SK-N-SH treated with all-trans-retinoic acid at 6 μM for 48 hours (cell line): ENCODE data around the gene KIF14.

Source experiments
- ARNTL ChIP-seq: fragments of 450-650 bp; formaldehyde crosslinking; IDR thresholded peaks from 2 replicates; pipeline ENCODE4 v1.5.0; 2020; ENCODE audit warnings: low read depth, mild to moderate bottlenecking, moderate library complexity, borderline replicate concordance
- BACH2 ChIP-seq: fragments of 250-450 bp; sonication (Bioruptor Pico); IDR thresholded peaks from 2 replicates; pipeline ENCODE4 v1.9.0; 2021; ENCODE audit warnings: mild to moderate bottlenecking, borderline replicate concordance
- CSDC2 ChIP-seq: fragments of 250-450 bp; sonication (Bioruptor Pico); IDR thresholded peaks from 2 replicates; pipeline ENCODE4 v1.5.0; 2020; ENCODE audit warnings: mild to moderate bottlenecking, moderate library complexity
- ISL1 ChIP-seq: fragments of 250-450 bp; sonication (Bioruptor Pico); IDR thresholded peaks from 2 replicates; pipeline ENCODE4 v2.1.2; 2022; ENCODE audit warnings: mild to moderate bottlenecking, moderate library complexity
- PPARA ChIP-seq: fragments of 250-450 bp; sonication (Bioruptor Pico); IDR thresholded peaks from 2 replicates; pipeline ENCODE4 v1.5.0; 2020; ENCODE audit warnings: mild to moderate bottlenecking, borderline replicate concordance
- SNAI2 ChIP-seq: fragments of 250-450 bp; sonication (Bioruptor Pico); IDR thresholded peaks from 2 replicates; pipeline ENCODE4 v1.5.0; 2020; ENCODE audit warnings: mild to moderate bottlenecking, moderate library complexity
- TCF4 ChIP-seq: fragments of 250-450 bp; sonication (Bioruptor Pico); IDR thresholded peaks from 2 replicates; pipeline ENCODE4 v1.8.0; 2021; ENCODE audit warnings: mild to moderate bottlenecking, moderate library complexity, borderline replicate concordance
- TOX ChIP-seq: fragments of 250-450 bp; sonication (Bioruptor Pico); IDR thresholded peaks from 2 replicates; pipeline ENCODE4 v1.8.0; 2021; ENCODE audit warnings: mild to moderate bottlenecking, moderate library complexity, borderline replicate concordance
- ZC3H10 ChIP-seq: fragments of 250-450 bp; sonication (Bioruptor Pico); IDR thresholded peaks from 2 replicates; pipeline ENCODE4 v1.5.1; 2021; ENCODE audit warnings: mild to moderate bottlenecking, moderate library complexity
- ZFP3 ChIP-seq: fragments of 250-450 bp; sonication (Bioruptor Pico); IDR thresholded peaks from 2 replicates; pipeline ENCODE4 v1.5.0; 2020; ENCODE audit warnings: mild to moderate bottlenecking, moderate library complexity
- TF ChIP-seq, protein P1 (sequence below): fragments of 250-450 bp; sonication (Bioruptor Pico); IDR thresholded peaks from 2 replicates; pipeline ENCODE4 v1.8.0; 2020; ENCODE audit warnings: mild to moderate bottlenecking, moderate library complexity, borderline replicate concordance
- TF ChIP-seq, protein P2 (sequence below): fragments of 250-450 bp; sonication (Bioruptor Pico); IDR thresholded peaks from 2 replicates; pipeline ENCODE4 v1.5.1; 2020; ENCODE audit warnings: low read depth, mild to moderate bottlenecking, moderate library complexity
- TF ChIP-seq, protein P3 (sequence below): fragments of 250-450 bp; sonication (Bioruptor Pico); IDR thresholded peaks from 2 replicates; pipeline ENCODE4 v1.5.0; 2020; ENCODE audit warnings: mild to moderate bottlenecking, moderate library complexity
- TF ChIP-seq, protein P4 (sequence below): fragments of 250-450 bp; sonication (Bioruptor Pico); IDR thresholded peaks from 2 replicates; pipeline ENCODE4 v1.5.1; 2021; ENCODE audit warnings: mild to moderate bottlenecking, moderate library complexity

DNA sequence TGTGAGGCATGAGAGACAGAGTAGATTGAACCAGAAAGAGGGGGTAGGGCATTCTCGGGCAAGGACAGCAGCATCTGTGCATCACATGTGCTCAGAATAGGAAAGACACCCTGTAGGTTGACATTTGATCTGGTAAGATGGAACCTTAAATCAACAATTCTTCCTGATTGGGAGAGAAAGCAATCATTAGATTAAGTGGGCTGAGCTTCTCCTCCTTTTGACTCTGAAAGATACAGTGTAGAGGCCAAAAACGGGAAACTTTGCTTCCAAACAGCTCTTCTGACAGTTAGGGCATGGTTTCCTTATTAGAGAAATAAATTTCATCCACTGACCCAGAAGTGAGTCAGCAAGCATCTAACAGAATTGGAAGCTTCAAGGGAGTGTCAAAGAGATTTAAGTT is 9.7 kb downstream of the KIF14 start:
- TF ChIP-seq, protein P1, sequence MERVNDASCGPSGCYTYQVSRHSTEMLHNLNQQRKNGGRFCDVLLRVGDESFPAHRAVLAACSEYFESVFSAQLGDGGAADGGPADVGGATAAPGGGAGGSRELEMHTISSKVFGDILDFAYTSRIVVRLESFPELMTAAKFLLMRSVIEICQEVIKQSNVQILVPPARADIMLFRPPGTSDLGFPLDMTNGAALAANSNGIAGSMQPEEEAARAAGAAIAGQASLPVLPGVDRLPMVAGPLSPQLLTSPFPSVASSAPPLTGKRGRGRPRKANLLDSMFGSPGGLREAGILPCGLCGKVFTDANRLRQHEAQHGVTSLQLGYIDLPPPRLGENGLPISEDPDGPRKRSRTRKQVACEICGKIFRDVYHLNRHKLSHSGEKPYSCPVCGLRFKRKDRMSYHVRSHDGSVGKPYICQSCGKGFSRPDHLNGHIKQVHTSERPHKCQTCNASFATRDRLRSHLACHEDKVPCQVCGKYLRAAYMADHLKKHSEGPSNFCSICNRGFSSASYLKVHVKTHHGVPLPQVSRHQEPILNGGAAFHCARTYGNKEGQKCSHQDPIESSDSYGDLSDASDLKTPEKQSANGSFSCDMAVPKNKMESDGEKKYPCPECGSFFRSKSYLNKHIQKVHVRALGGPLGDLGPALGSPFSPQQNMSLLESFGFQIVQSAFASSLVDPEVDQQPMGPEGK: no peak
- TF ChIP-seq, protein P2, sequence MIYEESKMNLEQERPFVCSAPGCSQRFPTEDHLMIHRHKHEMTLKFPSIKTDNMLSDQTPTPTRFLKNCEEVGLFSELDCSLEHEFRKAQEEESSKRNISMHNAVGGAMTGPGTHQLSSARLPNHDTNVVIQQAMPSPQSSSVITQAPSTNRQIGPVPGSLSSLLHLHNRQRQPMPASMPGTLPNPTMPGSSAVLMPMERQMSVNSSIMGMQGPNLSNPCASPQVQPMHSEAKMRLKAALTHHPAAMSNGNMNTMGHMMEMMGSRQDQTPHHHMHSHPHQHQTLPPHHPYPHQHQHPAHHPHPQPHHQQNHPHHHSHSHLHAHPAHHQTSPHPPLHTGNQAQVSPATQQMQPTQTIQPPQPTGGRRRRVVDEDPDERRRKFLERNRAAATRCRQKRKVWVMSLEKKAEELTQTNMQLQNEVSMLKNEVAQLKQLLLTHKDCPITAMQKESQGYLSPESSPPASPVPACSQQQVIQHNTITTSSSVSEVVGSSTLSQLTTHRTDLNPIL: no peak
- TF ChIP-seq PPARA (CRISPR knock-in tag): no peak
- TF ChIP-seq ZFP3 (CRISPR knock-in tag): no peak
- no peak for TF ChIP-seq TOX (CRISPR knock-in tag)
- TF ChIP-seq ARNTL: no peak
- no peak for TF ChIP-seq BACH2 (CRISPR knock-in tag)
- no peak for TF ChIP-seq CSDC2 (CRISPR knock-in tag)
- no peak for TF ChIP-seq TCF4
- TF ChIP-seq ZC3H10 (CRISPR knock-in tag): no peak
- no peak for TF ChIP-seq ISL1 (CRISPR knock-in tag)
- TF ChIP-seq, protein P3, sequence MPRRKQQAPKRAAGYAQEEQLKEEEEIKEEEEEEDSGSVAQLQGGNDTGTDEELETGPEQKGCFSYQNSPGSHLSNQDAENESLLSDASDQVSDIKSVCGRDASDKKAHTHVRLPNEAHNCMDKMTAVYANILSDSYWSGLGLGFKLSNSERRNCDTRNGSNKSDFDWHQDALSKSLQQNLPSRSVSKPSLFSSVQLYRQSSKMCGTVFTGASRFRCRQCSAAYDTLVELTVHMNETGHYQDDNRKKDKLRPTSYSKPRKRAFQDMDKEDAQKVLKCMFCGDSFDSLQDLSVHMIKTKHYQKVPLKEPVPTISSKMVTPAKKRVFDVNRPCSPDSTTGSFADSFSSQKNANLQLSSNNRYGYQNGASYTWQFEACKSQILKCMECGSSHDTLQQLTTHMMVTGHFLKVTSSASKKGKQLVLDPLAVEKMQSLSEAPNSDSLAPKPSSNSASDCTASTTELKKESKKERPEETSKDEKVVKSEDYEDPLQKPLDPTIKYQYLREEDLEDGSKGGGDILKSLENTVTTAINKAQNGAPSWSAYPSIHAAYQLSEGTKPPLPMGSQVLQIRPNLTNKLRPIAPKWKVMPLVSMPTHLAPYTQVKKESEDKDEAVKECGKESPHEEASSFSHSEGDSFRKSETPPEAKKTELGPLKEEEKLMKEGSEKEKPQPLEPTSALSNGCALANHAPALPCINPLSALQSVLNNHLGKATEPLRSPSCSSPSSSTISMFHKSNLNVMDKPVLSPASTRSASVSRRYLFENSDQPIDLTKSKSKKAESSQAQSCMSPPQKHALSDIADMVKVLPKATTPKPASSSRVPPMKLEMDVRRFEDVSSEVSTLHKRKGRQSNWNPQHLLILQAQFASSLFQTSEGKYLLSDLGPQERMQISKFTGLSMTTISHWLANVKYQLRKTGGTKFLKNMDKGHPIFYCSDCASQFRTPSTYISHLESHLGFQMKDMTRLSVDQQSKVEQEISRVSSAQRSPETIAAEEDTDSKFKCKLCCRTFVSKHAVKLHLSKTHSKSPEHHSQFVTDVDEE (CRISPR knock-in tag): no peak
- TF ChIP-seq, protein P4, sequence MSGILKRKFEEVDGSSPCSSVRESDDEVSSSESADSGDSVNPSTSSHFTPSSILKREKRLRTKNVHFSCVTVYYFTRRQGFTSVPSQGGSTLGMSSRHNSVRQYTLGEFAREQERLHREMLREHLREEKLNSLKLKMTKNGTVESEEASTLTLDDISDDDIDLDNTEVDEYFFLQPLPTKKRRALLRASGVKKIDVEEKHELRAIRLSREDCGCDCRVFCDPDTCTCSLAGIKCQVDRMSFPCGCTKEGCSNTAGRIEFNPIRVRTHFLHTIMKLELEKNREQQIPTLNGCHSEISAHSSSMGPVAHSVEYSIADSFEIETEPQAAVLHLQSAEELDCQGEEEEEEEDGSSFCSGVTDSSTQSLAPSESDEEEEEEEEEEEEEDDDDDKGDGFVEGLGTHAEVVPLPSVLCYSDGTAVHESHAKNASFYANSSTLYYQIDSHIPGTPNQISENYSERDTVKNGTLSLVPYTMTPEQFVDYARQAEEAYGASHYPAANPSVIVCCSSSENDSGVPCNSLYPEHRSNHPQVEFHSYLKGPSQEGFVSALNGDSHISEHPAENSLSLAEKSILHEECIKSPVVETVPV (CRISPR knock-in tag): no peak
- no peak for TF ChIP-seq SNAI2 (CRISPR knock-in tag)
